ENCODE results near the gene MAD1L1.

Gene MAD1L1

GRCh38 chr7:1947586-1948217 is 285.0 kb downstream of the MAD1L1 start:
- DNase-seq: no peak

GRCh38 chr7:1946773-1947450 is 285.8 kb downstream of the MAD1L1 start:
- DNase-seq: no peak

- DNase-seq: no peak
Measured at GRCh38 chr7:1946025-1946772, 286.5 kb downstream of the MAD1L1 start.

- DNase-seq: no peak
Measured at GRCh38 chr7:1945558-1945957, 287.2 kb downstream of the MAD1L1 start.

- DNase-seq: no peak
Measured at GRCh38 chr7:1944619-1945210, 288.0 kb downstream of the MAD1L1 start.

- no peak for DNase-seq
Measured at GRCh38 chr7:1943933-1944618, 288.7 kb downstream of the MAD1L1 start.

- no peak for DNase-seq
Measured at GRCh38 chr7:1943326-1943725, 289.4 kb downstream of the MAD1L1 start.

- no peak for DNase-seq
Measured at GRCh38 chr7:1942941-1943289, 289.8 kb downstream of the MAD1L1 start.

GRCh38 chr7:1942243-1942940 is 290.4 kb downstream of the MAD1L1 start:
- no peak for DNase-seq

- DNase-seq: no peak
Measured at GRCh38 chr7:1941464-1942242, 291.1 kb downstream of the MAD1L1 start.

- peak in 2 of 56 donors; percentile 43 to 44 for DNase-seq
Measured at GRCh38 chr7:1940863-1941262, 291.9 kb downstream of the MAD1L1 start.

- peak in 34 of 56 donors; percentile 5 to 72 (median 36) for DNase-seq
Measured at GRCh38 chr7:1940402-1940786, 292.4 kb downstream of the MAD1L1 start.

- peak in 4 of 56 donors; percentile 10 to 57 (median 21) for DNase-seq
Measured at GRCh38 chr7:1939434-1940401, 293.0 kb downstream of the MAD1L1 start.

- DNase-seq: no peak
Measured at GRCh38 chr7:1938788-1939433, 293.8 kb downstream of the MAD1L1 start.

GRCh38 chr7:1937252-1937605 is 295.5 kb downstream of the MAD1L1 start:
- no peak for DNase-seq

- DNase-seq: no peak
Measured at GRCh38 chr7:1936531-1937251, 296.1 kb downstream of the MAD1L1 start.

- DNase-seq: no peak
Measured at GRCh38 chr7:1936006-1936310, 296.8 kb downstream of the MAD1L1 start.

Measured in nucleus accumbens (tissue), 56 donors.